ENCODE measurements around the gene PRKCE.

Gene PRKCE

DNA sequence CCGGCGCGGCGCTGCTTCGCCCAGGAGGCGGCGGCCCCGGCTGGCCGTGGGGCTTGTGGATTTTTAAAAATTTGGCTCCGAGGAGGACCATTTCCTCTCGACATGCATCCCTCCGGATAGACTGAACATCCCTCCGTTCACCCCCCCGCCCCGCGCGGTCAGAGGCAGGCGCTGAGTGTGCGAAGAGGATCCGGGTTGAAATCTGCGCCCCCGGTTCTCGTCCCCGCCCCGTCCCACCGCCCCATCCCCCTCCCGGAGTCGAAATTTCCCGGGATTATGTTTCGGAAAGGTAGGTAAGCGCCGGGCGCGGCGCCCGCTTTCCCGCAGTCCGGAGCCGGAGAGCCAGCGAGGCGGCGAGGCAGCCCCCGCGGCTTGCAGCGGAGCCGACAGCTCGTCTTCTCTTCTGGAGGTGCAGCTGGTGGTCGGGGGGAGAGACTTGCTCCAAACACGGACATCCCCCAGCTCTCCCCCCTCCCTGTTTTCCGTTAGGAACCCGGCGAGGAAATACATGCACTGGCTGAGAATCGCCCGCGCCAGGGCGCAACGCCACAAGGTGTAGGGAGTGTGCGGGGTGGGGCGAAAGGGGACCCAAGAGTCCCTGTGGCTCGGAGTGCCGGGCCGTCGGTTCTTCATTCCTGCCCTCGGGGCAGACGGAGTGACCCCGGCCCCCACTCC, at the start of gene PRKCE:
Gene PRKCE, plus strand, starts transcription at position 261 of the 675 bp plus-strand sequence.
- DNase-seq, result peak; percentile 57 to 70

DNA sequence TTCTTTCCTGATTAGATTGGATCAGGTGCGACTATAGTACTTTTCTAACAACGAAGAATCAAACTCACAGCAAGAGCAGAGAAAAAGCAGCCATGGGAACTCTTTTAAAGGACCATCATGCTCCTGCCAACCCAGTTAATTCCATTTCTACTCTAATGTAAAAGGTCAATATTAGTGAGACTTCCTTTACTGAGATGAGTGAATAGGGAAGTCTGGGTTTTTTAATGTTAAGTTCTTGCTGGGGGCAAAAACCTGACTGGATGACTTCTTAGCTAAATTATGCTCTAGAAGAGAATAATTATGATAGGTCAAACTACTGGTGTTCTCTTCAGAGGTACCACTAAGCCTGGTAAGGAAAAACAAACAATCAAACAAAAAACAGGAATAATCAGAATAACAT, 48.9 kb upstream of the PRKCE start:
- no peak for DNase-seq

DNA sequence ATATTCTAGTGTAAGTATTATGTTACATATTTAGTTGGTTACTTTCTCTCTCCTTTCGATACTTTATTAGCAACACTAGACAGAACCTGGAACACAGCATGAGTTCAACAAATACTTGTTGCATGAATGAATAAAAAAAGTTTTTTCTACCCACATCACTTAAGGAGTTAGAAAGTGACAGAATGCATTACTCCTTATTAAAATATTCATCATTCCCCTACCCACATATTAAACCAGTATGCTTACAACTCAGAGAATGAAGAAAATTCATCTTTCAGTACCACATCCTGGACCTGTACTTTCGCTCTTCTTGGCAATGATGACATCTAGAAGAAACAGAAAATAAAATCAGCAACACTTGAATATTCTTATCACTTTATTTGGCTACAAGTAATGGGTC, 46.4 kb upstream of the PRKCE start:
- DNase-seq, result no peak

DNA sequence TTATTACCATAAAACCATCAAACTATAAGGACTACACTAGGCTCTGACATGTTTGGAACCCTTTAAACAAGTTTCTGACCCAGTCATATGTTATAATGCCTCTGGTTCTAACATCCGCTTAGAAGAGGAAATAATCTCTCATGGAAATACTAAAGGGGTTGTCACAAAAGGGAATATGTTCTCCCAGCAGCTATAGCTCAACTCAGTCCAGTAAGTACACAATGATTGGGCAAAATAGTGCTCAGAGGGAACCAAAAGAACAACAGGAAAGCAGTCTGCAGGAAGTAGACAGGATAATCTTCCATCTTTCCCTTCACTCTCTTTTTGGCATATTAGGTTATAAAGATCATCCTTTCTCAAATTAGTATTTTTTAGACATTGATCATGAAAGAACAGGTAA, 44.7 kb upstream of the PRKCE start:
- no peak for DNase-seq

DNA sequence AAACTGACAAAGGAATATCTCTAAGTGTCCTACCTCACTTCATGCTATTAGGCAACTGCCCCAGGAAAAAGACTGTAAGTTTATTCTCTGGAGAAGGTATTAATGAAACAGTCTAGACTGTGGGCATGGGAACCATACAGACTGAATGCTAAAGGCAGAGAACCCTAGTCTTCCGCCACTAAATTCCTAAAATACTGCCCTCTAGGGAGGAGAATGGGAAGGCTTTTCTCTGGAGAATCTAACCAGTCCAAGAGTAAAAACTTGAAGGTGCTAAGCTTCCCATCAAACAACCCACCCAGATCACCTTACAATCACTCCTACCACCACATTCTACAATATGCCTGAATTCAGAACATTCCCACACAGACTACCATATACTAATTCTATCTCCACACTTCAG, 43.8 kb upstream of the PRKCE start:
- DNase-seq, result no peak

DNA sequence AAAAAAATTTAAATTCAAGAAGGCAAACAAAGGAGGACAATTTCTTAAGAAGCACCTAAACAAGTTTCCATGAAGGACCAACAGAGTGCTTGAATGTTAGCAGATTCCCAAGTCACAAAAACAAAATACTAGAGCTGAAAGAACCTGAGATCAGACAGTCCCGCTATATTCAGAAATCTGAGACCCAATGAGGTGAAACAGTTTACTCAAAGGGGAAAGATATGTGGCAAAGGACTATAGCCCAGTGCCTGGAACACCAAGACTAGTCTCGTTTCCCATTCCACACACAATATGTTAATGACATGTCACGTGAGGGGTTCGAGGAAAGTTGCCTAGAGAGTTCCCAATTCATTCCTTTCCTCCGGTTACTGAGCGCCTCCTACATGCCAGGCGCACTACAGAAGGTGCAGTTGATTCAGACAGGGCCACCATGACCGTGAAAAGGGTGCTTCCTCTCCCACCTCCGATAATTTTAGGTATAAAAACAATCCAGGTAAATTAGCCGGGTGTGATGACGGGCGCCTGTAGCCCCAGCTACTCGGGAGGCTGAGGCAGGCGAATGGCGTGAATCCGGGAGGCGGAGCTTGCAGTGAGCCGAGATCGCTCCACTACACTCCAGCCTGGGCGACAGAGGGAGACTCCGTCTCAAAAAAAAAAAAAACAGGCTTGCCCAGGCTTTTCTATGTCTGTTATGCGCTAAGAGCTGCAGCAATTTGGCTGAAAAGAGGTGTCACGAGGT, 41.0 kb upstream of the PRKCE start:
- DNase-seq, result peak; percentile 57 to 68

DNA sequence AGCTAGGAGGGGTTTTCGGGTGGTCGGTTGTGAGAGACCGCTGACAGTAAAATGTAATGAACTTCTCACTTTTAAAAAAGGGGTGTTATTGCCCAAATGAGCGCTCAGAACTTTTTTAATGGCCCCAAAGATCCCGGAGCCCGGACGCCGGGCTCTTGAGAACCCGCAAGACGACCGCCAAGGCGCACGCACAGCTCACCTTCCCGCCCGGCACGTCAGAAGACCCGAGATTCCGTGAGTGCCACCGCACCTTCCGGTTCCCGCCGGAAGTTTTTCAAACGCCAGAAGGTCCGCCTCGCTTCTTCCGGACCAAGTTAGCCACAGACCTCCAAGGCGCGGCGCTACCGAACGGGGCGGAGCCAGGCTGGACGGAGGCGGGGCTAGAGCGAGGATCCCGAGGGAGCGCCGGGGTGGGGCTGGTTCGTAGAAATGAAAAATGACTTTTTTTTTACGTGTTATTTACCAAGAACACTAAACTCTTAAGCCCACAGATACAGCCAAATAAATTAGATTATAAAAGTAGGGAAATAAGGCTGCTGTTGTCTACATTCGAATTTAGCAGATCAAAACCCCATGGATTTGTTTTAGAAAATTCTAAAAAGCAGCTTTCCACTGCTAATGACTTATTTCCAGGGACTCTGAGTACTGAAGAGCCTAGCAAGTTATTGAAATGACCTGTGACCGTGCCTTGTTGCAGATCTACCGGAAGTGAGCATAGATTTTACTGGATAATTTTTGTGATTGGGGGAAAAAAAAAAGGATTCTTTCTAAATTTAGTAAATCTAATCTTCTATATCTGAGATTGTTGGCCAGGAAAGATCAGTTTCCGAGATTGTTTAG, 40.2 kb upstream of the PRKCE start, which contains the start of gene SRBD1:
Gene SRBD1, minus strand, starts transcription at position 248 of the 840 bp plus-strand sequence. CDS start 5,826 bp downstream, outside the sequence.
- DNase-seq, result peak; percentile 97 to 98

DNA sequence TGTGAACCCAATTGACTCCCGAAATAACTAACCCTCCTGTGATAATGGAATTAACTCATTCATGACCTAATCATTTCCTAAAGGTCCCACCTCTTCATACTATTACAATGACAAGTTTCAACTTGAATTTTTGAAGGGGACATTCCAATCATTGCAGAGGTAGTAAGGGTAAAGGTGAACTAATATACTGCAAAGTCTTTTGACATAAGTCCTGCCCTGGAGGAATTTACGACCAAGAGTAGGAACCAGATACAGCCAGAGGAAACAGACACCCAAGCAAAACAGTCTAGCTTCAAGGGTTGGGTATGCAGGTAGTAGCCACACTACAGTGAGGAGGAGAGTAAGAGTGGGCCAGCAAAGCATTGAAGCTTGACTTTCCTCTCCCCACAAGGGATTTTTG, 39.2 kb upstream of the PRKCE start:
- DNase-seq, result no peak

DNA sequence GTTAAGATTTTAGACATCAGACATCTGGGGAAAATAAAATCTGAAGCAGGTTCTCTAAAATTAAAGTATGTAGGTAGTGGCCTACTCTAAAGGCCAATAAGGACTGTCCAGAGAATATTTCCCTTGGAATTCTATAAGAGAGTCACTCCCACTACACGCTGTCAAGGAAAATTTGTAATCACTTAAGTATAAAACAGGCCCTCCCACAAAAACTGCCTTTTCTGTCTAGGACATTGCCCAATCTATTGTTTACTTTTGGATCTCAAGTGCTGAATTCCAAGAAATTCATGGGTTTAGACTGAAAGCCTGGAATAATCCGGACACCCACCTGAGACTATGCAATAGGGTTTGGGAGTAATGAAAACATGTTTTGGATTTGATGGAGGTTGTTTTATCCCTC, 38.7 kb upstream of the PRKCE start:
- DNase-seq, result no peak

DNA sequence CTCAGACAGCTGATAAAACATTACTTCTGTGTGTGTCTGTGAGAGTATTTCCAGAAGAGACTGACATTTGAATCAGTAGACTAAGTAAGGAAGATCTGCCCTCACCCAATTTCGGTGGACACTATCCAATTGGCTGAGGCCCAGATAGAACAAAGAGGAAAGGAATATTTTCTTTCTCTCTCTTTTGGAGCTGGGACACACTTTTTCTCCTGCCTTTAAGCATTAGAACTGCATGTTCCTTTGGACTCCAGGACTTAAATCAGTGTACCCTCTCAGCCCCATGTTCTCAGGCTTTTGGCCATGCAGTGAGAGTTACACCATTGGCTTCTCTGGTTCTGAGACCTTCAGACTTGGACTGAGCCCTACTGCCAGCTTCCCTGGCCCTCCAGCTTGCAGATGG, 37.1 kb upstream of the PRKCE start:
- no peak for DNase-seq

DNA sequence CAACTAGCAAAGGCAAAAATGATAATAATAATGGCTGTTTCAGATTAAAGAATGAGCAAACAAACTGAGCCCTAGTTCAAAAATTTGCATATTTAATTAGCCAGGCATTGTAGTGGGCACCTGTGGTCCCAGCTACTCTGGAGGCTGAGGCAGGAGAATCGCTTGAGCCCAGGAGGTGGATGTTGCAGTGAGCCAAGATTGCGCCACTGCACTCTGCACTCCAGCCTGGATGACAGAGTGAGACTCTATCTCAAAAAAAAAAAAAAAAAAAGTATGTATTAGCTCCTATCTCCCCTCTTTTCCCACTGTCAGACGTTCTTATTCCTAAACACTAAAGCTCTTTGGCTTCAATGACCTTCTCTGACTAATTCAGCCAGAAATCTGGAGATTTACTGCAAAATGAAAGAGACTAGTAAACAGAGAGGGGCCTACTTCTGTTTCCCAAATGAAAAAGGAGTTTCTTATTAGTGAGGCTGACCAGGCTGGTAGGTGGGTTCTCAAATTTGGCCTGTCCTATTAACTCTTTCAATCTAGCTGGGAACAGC, 36.5 kb upstream of the PRKCE start:
- DNase-seq, result no peak

DNA sequence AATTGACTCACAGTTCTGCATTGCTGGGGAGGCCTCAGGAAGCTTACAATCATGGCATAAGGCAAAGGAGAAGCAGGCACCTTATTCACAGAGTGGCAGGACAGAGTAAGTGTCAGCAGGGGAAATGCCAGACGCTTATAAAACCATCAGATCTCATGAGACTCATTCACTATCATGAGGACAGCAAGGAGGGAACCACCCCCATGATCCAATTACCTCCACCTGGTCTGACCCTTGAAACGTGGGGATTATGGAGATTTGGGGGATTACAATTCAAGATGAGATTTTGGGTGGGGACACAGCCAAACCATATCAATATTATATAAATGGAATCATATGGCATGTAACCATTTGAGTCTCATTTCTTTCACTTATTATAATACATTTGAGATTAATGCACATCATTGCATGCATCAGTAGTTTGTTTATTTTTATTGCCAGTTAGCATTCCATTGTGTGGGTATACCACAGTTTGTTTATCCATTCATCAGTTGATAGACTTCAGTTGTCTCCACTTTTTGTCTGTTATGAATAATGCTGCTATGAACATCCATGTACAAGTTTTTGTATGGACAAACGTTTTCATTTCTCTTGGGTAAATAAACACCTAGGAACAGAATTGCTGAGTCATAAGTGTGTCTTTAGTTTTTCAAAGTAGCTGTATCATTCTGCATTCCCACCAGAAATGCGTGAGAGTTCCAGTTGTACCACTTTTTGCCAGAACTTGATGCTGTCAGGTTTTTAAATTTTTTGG, 34.6 kb upstream of the PRKCE start:
- DNase-seq, result no peak

DNA sequence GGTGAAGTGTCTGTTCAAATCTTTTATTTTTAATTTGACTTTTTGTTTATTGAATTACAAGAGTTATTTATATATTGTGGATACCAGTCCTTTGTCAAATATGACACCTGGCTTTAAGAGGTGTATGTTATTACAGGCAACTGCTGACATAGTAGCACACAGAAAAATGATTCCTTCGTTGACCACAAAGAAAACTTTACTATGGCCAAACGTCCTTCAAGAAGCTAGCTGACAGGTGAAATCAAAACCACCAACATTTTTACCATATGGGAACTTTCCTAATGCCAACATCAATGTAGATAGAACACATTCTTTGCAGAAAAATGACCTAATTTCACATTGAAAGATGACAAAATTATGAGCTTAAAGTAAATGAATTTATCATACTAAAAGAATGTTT, 34.0 kb upstream of the PRKCE start:
- no peak for DNase-seq

DNA sequence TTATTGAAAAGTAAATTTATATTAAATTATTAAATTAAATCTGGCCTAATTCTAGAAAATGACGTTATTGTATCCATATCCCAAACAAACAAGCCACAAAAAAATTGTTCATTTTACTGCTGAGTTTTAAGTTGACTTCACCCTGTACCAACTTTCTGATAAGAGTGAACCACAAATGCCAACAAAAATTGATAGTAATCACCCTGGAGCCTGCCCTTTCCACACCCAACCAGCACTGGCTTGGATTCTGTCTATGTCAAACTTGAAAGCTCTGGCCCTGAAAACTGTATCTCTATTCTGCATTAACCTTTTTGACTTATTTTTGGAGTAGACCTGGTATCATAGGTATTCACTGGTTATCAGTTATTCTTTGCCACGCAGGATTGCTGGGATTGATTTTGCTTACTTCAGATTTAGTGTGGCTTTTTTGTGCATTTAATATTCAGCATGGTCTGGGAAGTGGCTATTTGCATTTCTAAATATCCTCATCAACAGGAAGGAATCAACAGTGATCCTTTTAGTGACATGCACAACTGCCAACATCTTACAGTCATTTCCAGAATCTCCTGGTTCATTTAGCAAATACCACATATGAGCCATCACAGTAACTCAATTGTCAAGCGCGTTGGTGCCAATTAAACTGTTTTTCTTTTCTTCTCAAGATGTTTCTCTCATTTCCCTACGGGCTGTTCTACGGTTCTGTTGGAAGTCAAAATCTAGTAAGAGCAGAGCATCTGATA, 29.0 kb upstream of the PRKCE start:
- no peak for DNase-seq

DNA sequence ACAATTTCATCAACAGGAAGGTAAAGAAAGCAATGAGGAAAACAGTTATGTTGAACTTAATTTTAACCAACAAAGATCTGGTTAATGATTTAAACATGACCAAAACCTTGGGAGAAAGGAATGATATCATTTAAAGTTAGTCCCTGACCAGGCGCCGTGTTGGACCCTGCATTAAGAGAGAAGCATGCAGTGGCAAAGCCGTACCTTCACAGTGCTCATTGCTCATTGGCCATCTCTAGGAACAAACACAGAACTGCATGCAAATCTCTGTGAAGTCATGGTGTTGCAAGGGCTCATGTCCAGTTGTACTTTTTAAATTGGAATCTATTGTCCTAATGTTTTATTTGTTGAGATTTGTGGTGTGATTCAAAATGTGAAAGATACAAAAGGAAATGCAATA, 28.4 kb upstream of the PRKCE start:
- no peak for DNase-seq

DNA sequence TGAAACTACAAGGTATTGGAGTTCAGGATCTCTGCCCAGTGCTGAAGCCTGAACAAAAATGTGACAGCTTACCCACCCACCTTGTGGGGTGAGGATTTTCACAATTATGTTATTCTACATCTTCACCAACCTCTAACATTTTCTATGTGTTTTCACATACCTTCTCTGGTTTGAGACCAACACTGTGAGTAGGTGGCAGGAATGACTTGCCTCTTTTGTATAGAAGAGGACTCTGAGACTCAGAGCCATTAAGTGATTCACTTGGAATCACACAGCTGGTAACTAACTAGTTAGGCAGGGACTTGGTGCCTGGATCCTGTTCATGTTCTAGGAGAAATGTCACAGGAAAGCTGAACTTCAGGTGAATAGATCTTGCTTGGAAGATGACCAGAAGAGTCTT, 25.7 kb upstream of the PRKCE start:
- DNase-seq, result no peak

DNA sequence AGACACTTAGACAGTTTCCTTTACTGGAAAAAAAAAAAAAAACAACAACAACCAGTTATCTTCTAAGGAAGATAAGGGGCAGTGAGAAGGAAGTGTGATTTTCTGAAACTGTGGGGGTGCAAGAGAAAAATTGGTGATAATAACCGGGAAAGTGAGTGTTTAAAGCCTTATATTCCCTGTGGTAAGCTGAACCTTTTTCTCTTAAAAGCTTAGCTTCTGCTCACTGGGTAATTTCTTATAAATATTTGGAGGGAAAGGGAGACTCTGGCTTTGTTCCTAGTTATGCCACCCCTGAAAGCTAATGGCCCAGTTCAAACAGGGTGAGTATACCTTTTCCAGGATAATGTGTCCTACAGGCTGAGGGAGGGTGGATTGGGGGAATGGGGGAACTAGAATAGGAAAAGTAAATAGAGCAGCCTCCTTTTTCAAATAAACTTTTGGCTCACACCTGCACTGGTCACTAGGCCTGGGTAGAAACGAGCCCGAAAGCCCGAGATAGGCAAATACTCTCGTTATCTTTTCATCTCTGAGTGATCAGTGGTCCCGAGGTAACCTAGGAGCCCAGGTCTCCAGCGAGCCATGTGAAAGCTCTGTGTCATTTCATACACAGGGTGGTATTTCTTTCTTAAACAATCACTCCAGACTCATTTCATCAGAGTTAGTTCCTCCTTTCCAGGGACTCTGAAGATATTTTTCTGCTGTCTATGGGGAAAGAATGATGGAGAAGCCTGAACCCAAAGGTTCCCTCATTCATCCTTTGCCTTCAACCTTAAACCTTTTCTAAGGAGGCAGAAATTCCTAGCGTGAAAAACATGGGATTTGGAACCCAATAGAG, 24.9 kb upstream of the PRKCE start:
- no peak for DNase-seq

DNA sequence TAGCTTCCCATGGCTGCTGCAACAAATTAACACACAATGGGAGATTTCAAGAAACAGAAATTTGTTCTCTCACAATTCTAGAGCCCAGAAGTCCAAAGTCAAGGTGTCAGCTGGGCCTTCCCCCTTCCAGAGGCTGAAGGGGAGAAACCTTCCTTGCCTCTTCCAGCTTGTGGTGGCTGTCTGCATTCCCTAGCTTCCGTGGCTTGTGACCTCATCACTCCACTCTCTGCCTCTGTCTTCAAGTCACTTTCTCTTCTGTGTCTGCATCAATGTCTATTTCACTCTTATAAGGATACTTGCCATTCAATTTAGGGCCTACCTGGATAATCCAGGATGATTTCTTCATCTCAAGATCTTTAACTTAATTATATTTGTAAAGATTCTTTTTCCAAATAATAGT, 23.6 kb upstream of the PRKCE start:
- no peak for DNase-seq

DNA sequence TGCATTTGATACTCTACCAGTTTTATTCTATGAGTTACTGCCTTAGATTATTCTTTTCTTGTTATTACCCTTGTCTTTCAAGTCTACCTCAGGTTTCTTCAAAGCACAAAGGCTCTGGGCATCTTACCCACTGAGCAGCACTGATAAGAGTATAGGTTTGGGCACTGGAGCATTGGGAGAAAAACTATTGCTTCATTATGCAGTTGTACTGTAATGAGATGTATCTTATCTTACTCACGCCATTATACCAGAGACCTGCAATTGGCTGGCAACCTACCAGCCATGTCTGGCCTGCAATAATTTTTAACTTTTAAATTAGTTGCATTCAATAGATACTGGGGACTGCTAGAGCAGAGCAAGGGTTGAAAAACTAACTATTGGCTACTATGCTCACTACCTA, 21.5 kb upstream of the PRKCE start:
- DNase-seq, result no peak

DNA sequence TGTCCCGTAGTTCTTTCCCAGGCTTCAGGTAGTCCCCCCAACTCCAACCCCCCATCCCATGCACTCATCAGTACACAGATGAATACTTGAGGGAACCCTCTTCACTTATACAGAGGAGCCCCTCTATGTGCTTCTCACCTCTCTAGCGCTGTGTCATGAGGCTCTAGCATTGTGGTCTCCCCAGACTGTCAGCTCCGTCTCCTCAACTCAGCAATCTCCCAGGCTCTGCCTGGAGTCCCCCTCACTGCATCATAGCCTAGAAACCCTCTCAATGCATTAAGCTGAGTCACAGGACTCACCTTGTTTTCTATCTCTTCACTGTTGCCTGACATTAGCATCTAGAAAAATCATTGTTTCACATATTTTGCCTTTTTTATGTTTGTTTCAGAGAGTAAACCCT, 20.2 kb upstream of the PRKCE start:
- no peak for DNase-seq

DNA sequence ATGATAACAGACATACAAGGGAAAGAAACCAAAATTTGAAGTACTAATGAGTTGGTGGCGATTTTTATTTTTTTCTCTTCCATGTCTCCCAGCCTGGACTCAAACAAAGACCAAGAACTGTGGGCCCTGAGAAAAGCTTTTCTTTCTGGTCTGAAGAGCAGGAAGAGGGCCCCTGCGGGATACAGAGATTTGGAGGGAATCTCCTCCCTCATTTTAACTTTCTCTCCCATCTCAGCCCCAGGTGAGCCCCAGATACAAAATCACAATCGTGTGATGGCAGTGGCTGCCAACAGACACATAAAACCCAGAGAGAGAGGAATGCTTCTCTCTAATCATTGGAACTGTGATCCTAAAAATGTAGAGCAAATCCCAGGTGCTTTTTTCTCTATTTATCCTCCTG, 19.5 kb upstream of the PRKCE start:
- DNase-seq, result no peak
